ENCODE data around the gene PLCB4. TPM values are rescaled to one million over a fixed set of nuclear protein-coding genes. Genes with fewer than 3 reads are reported as not detected.
A peak's percentile ranks its signal among the peaks of the same experiment; 100 is the strongest.

PLCB4 gene
- total and polyA plus RNA-seq, 12 donors, result 0.26 to 8.5 (median 2.8) TPM

DNA sequence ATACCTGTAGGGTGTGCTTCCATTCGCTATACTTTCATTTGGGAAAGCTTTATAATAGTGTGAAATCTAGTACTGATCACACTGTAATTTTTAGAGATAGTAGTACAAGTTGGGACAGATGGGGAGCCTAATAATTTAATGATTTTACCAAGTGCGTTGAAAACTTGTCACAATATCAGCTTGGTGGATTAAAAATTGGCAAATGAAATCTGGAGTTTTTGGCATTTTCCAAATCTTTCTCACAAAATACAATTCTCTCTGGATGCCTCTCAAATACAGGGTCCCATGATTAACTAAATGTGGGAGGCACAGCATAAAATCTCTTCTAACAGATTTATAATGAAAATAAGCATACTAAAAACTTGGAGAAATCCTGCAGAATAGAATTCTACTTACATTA lies 96.4 kb downstream of the PLCB4 start:
- intact Hi-C loops (cut with DNase I), result no loop called here
- no peaks in the 10 kb centered on the region for H3K27me3 ChIP-seq
- H3K4me3 ChIP-seq, result no peak overlapping the region
- no peak overlapping the region for H3K27ac ChIP-seq
- no peak for TF ChIP-seq POLR2A (IDR thresholded peaks at IDR 0.05)
- peaks cover 0 to 4% of the 10 kb centered on the region in 2 donors for H3K36me3 ChIP-seq (replicated peaks in 1 of 2)
- no peaks in the 10 kb centered on the region for H3K9me3 ChIP-seq (replicated peaks in 1 of 3)
- H3K4me1 ChIP-seq (replicated peaks in 1 of 2), result no peaks in the 10 kb centered on the region
- no peak for DNase-seq
- 78 to 87% (median 84%) methylated on average over 2 of the region's 2 CpGs for WGBS, 4 donors

DNA sequence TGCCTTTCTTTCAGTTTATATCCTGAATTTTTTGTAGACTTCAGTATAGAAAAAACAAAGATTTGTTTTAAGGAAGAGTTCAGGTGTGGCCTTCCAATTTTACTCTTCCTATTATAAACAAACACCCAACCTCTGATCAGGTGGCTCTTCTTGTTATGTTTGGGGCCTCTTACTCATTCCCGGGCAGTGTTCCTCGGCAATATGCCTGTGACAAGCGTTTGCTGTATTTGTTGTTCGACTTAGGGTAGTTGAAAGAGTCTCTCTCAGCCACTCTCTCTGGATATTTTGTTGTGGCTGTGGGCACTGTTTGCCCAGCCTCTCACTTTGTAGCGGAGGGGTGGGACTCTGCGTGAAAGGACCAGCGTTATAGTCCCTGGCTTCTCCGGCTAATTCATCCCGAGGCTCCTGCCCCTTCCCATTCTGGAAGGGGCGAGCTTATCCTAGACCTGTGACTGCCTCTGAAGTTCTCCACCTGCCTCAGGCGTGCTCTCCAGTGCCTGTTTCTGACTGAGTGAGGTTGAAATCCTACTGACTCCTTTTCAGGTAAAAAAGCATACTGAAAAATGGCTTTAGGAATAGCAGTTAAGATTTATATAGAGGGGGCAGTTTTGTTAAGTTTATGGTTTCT lies 97.4 kb downstream of the PLCB4 start:
- no peak overlapping the region for H3K27ac ChIP-seq
- no peaks in the 10 kb centered on the region for H3K4me1 ChIP-seq (replicated peaks in 1 of 2)
- TF ChIP-seq, protein P1, sequence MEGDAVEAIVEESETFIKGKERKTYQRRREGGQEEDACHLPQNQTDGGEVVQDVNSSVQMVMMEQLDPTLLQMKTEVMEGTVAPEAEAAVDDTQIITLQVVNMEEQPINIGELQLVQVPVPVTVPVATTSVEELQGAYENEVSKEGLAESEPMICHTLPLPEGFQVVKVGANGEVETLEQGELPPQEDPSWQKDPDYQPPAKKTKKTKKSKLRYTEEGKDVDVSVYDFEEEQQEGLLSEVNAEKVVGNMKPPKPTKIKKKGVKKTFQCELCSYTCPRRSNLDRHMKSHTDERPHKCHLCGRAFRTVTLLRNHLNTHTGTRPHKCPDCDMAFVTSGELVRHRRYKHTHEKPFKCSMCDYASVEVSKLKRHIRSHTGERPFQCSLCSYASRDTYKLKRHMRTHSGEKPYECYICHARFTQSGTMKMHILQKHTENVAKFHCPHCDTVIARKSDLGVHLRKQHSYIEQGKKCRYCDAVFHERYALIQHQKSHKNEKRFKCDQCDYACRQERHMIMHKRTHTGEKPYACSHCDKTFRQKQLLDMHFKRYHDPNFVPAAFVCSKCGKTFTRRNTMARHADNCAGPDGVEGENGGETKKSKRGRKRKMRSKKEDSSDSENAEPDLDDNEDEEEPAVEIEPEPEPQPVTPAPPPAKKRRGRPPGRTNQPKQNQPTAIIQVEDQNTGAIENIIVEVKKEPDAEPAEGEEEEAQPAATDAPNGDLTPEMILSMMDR (IDR thresholded peaks at IDR 0.05), result no peak
- no peak for TF ChIP-seq POLR2A (IDR thresholded peaks at IDR 0.05)
- H3K36me3 ChIP-seq (replicated peaks in 1 of 2), result peaks cover 0 to 4% of the 10 kb centered on the region in 2 donors
- no peaks in the 10 kb centered on the region for H3K9me3 ChIP-seq (replicated peaks in 1 of 3)
- no peak for DNase-seq
- H3K4me3 ChIP-seq, result no peak overlapping the region
- WGBS, 4 donors, result 70 to 82% (median 73%) methylated on average over 11 of the region's 11 CpGs
- H3K27me3 ChIP-seq, result no peaks in the 10 kb centered on the region
- intact Hi-C loops (cut with DNase I), result no loop called here

DNA sequence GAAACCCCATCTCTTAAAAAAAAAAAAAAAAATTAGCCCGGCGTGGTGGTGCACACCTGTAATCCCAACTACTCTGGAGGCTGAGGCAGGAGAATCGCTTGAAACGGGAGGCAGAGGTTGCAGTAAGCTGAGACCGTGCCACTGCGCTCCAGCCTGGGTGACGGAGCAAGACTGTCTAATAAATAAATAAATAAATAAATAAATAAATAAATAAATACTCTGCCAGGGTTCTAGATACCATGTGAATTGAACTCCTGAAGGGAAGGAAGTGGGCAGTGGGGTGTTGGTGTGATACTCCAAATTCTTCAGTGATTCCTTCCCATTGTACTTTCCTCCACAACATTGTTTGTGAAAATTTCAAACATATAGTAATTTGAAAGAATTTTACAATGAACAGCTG lies 100.5 kb downstream of the PLCB4 start:
- no peak for TF ChIP-seq POLR2A (IDR thresholded peaks at IDR 0.05)
- TF ChIP-seq, protein P1 (IDR thresholded peaks at IDR 0.05), result no peak
- no peaks in the 10 kb centered on the region for H3K4me1 ChIP-seq (replicated peaks in 1 of 2)
- no peak overlapping the region for H3K4me3 ChIP-seq
- H3K27me3 ChIP-seq, result no peaks in the 10 kb centered on the region
- peaks cover 0 to 4% of the 10 kb centered on the region in 2 donors for H3K36me3 ChIP-seq (replicated peaks in 1 of 2)
- 93 to 96% (median 96%) methylated on average over 7 of the region's 7 CpGs for WGBS, 4 donors
- no peak for DNase-seq
- H3K27ac ChIP-seq, result no peak overlapping the region
- intact Hi-C loops (cut with DNase I), result no loop called here
- no peaks in the 10 kb centered on the region for H3K9me3 ChIP-seq (replicated peaks in 1 of 3)

GRCh38 chr20:9172851-9173250 lies 104.0 kb downstream of the PLCB4 start:
- H3K36me3 ChIP-seq (replicated peaks in 1 of 2), result no peaks in the 10 kb centered on the region
- H3K4me1 ChIP-seq (replicated peaks in 1 of 2), result no peaks in the 10 kb centered on the region
- no peaks in the 10 kb centered on the region for H3K9me3 ChIP-seq (replicated peaks in 1 of 3)
- intact Hi-C loops (cut with DNase I), result no loop called here
- no peaks in the 10 kb centered on the region for H3K27me3 ChIP-seq
- DNase-seq, result no peak
- H3K27ac ChIP-seq, result no peak overlapping the region
- WGBS, 4 donors, result 61 to 82% (median 68%) methylated on average over 2 of the region's 2 CpGs
- no peak for TF ChIP-seq POLR2A (IDR thresholded peaks at IDR 0.05)
- TF ChIP-seq, protein P1 (IDR thresholded peaks at IDR 0.05), result peak in 1 of 6 experiments; percentile 7
- no peak overlapping the region for H3K4me3 ChIP-seq

GRCh38 chr20:9177278-9177677 lies 108.4 kb downstream of the PLCB4 start:
- no peak for DNase-seq
- intact Hi-C loops (cut with DNase I), result no loop called here
- H3K4me1 ChIP-seq (replicated peaks in 1 of 2), result no peaks in the 10 kb centered on the region
- no peak overlapping the region for H3K4me3 ChIP-seq
- no peaks in the 10 kb centered on the region for H3K9me3 ChIP-seq (replicated peaks in 1 of 3)
- H3K27me3 ChIP-seq, result no peaks in the 10 kb centered on the region
- WGBS, 4 donors, result 68 to 76% (median 74%) methylated on average over 4 of the region's 4 CpGs
- no peak overlapping the region for H3K27ac ChIP-seq
- H3K36me3 ChIP-seq (replicated peaks in 1 of 2), result no peaks in the 10 kb centered on the region
- TF ChIP-seq, protein P1 (IDR thresholded peaks at IDR 0.05), result no peak
- TF ChIP-seq POLR2A (IDR thresholded peaks at IDR 0.05), result no peak

Data from adrenal gland (tissue), 12 donors.